GM12875 (cell line): ENCODE data around the gene MRM3.
"Not testable (repeated sequence)": the region's sequence is repeated elsewhere in the genome, so short reads cannot be mapped to it uniquely, and the experiment has no call there.

Experiments
- H3K4me3 ChIP-seq: one replicate; pipeline ENCODE4 v1.5.1; 2011; ENCODE audit warnings: low read depth, low read length, control low read depth
- CTCF ChIP-seq: IDR thresholded peaks from 2 replicates; pipeline ENCODE4 v1.5.1; 2011; ENCODE audit warnings: low read depth, mild to moderate bottlenecking, control low read depth, inconsistent platforms, low read length, moderate library complexity, borderline replicate concordance; ENCODE audit not compliant: insufficient read depth

The MRM3 gene

GRCh38 chr17:801660-802059, 19.5 kb downstream of the MRM3 start:
- H3K4me3 ChIP-seq: no peak overlapping the region
- TF ChIP-seq CTCF: no peak

- TF ChIP-seq CTCF: no peak
- no peak overlapping the region for H3K4me3 ChIP-seq
Observed at GRCh38 chr17:802481-802880, 20.3 kb downstream of the MRM3 start.

GRCh38 chr17:802901-803881, 21.0 kb downstream of the MRM3 start:
- H3K4me3 ChIP-seq: no peak overlapping the region
- no peak for TF ChIP-seq CTCF

- TF ChIP-seq CTCF: no peak
Observed at GRCh38 chr17:804541-805435, 22.6 kb downstream of the MRM3 start.

GRCh38 chr17:805886-806285, 23.7 kb downstream of the MRM3 start:
- not testable (repeated sequence) for H3K4me3 ChIP-seq

More at GRCh38 chr17:804541-805435, 22.6 kb downstream of the MRM3 start:
- no peak overlapping the region for H3K4me3 ChIP-seq

- no peak overlapping the region for H3K4me3 ChIP-seq
- no peak for TF ChIP-seq CTCF
Observed at GRCh38 chr17:806346-806745, 24.2 kb downstream of the MRM3 start.

- no peak overlapping the region for H3K4me3 ChIP-seq
- TF ChIP-seq CTCF: no peak
Observed at GRCh38 chr17:806781-807522, 24.8 kb downstream of the MRM3 start.
